ENCODE data around the gene PPP1R27. TPM values are rescaled to one million over a fixed set of nuclear protein-coding genes. Genes with fewer than 3 reads are reported as not detected.

The PPP1R27 gene
- total RNA-seq, 1 experiment from 2014 or later, result not detected

DNA sequence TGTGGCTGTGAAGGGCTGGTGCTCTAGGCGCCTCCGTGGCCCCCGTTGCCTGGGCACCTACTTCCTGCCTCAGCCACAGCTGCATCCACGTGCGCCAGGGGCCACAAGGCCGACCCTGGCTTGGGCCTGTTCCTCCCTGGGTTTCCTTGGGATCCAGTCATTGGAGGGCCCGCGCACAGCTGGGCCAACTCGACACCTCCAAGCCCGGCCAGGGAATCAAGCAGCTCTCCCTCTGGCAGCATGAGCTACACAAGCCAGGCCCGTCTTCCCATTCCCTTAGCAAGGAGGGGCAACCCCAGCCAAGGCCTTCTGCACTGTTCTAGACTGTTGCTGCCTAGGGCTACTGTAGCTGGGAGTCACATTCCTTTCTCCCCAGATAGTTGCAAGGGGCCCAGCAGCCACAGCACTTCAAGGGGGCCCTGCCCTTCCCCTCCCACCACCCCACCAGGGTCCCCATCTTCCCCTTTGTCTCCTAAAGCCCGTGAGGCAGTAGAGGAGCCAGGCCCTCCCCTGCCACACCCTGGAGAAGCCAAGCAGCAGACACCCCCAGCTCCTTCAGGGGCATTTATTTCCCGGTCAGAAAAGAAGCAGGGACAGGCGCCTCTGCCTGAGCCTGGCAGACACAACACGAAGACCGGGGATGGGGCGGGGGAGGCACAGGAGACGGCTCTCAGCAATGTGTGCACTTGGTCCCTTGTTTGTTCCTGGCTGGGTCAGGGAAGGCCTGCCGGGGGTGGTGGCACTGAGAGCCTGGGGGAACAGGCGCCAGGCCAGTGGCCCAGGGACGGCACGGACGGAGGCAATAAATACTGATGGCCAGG is 32.5 kb upstream of the PPP1R27 start:
- peaks cover 91% of the 10 kb centered on the region for H3K36me3 ChIP-seq
- H3K4me1 ChIP-seq (replicated peaks), result peaks cover 49% of the 10 kb centered on the region
- H3K27ac ChIP-seq, result peak overlapping the region; percentile 32; the same call in 1 of the 2 replicates
- no peaks in the 10 kb centered on the region for H3K27me3 ChIP-seq (replicated peaks)
- H3K4me3 ChIP-seq, result no peak overlapping the region
- H3K9me3 ChIP-seq (replicated peaks), result no peaks in the 10 kb centered on the region; the same call in 1 of the 2 replicates
- DNase-seq (ENCODE audit: low read depth in 1 of 2, low spot score in 2 of 2), result peak in 1 of 2 experiments; percentile 46

DNA sequence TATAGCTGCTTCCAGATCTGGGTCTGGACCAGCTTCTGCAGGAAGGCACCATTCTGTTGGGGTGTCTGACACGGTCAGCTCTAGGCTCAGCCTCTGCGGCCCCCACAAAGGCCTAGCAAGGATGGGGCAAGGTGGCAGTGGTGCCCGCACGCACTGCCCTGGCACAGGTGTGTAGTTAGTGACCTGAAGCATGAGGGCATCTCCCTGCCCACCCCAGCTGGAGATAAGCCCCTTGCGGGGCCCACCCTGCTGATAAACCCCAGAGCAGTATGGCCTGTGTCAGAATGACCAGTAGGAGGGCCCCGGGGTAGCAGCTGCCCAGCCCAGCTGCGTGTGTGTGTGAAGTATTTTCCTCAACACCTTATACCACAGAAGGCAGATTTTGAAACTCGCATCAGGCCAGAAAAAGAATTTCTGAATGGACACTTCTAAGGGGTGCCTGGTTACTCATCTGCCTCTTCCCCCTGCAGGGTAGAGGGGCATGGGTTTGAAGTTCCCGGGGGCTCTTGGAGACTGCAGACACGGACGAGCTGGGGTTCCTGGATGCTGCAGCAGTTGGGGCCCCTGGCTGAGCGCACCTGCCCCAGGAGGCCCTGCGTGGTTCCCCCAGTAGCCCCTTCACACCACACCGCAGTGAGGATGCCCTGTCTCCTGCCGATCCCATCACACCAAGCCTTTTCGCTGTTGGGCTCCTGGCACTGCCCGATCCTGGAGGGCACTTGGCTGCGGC is 31.8 kb upstream of the PPP1R27 start:
- Histone ChIP-seq H3K36me3 (peaks cover 96% of the 10 kb centered on the region), H3K4me3 (no peak overlapping the region)
- DNase-seq (ENCODE audit: low read depth in 1 of 2, low spot score in 2 of 2), result peak in 1 of 2 experiments; percentile 19

DNA sequence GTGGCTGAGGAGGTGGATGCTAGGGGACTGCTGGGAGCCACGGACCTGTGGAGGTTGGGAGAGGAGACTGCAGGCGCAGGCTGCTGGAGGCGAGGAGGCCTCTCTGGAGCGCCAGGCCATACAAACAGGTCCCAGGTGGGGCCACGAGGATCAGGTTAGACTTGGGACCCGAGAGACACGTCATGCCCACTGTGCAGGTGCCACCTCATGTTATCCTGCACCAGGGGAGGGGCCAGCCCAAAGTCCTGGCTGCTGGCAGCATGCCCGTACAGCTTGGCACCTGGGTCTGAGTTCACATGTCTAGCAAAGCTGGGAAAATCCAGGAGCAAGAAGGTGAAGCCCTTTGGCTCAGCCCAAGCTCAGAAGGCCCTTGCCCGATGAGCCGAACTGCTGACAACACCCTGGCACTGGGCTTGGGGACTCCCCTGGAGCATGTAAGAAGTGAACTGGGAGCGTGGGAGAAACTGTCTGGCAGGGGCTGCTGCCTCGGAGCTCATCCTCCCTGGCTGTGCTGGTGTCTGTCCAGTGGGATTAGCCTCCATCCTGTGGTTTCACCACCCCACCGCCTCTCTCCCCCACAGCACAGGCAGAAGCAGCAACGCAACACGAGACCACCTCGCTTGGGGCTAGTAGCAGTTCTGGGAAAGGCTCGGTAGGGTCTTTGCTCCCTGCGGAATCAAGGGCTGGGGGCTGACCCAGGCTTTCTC is 31.0 kb upstream of the PPP1R27 start:
- DNase-seq (ENCODE audit: low read depth in 1 of 2, low spot score in 2 of 2), result peak in 1 of 2 experiments; percentile 30
- Histone ChIP-seq H3K9me3 (replicated peaks) (no peaks in the 10 kb centered on the region; the same call in 1 of the 2 replicates), H3K27me3 (replicated peaks) (no peaks in the 10 kb centered on the region), H3K27ac (no peak overlapping the region), H3K4me3 (no peak overlapping the region), H3K4me1 (replicated peaks) (peaks cover 44% of the 10 kb centered on the region), H3K36me3 (peaks cover 95% of the 10 kb centered on the region)

More for the DNA sequence above, 31.8 kb upstream of the PPP1R27 start:
- Histone ChIP-seq H3K4me1 (replicated peaks) (peaks cover 47% of the 10 kb centered on the region), H3K27ac (no peak overlapping the region), H3K9me3 (replicated peaks) (no peaks in the 10 kb centered on the region; the same call in 1 of the 2 replicates), H3K27me3 (replicated peaks) (no peaks in the 10 kb centered on the region)

DNA sequence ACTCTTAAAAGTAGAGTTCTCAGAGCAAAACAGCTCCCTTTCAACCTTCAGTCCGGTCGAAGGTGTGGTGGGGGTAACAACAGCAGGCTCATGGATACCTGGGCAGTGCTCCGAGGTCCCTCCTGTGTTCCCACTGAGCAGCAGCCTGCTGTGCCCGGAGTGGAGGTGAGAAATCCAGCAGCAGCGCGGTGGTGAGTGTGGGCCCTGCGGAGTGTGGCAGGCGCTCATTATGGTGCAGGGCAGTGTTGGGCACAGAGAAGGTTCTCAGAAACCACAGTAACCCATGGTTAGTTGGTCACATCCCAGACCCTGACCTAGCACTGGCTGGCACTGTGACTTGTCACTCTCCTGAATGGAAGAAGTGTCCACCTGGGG is 30.5 kb upstream of the PPP1R27 start:
- Histone ChIP-seq H3K27me3 (replicated peaks) (no peaks in the 10 kb centered on the region), H3K36me3 (peaks cover 89% of the 10 kb centered on the region), H3K4me1 (replicated peaks) (peaks cover 41% of the 10 kb centered on the region), H3K4me3 (no peak overlapping the region), H3K9me3 (replicated peaks) (no peaks in the 10 kb centered on the region; the same call in 1 of the 2 replicates), H3K27ac (no peak overlapping the region)
- DNase-seq (ENCODE audit: low read depth in 1 of 2, low spot score in 2 of 2), result no peak

DNA sequence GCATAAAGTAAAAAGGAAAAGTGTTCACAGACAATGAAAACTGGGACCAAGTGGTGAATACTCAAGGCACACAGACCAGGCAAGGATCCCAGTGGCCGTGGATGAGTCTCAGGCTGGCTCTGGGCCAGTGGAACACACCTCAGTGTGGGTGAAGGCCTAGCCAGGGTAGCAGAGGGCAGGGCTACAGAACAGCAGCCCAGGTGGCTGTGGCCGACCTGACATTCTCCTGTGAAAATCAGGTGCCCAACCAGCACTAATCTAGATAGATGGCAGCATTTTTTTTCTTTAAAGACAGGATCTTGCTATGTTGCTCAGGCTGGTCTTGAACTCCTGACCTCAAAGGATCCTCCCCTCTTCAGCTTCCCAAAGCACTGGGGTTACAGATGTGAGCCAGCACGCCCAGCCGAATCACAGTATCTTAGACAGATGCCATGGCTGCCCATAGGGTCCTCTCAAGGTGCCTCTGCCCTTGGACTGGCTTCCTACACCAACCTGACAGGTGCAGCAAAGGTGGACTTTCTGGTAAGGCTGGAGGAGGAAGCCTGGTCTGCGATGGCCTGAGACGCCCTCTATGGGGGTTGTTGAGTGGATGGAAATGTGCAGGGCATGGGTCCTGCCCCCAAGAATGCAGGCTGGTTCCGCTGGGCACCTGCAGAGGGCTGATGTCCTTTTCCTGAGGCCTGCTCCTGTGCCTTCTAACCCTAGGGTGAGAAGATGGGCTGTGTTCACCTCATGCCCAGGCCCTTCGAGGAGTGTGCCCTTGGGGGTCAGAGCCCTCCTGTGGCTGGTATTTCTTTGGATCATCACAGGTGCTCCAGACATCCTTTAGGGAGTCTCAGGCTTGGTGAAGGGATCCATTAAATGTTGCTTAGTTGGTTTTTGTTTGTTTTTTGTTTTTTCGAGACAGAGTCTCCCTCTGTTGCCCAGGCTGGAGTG is 29.3 kb upstream of the PPP1R27 start:
- Histone ChIP-seq H3K36me3 (peaks cover 87% of the 10 kb centered on the region), H3K4me3 (no peak overlapping the region), H3K9me3 (replicated peaks) (no peaks in the 10 kb centered on the region; the same call in 1 of the 2 replicates), H3K4me1 (replicated peaks) (peaks cover 33% of the 10 kb centered on the region), H3K27me3 (replicated peaks) (no peaks in the 10 kb centered on the region), H3K27ac (no peak overlapping the region)
- no peak for DNase-seq (ENCODE audit: low read depth in 1 of 2, low spot score in 2 of 2)

DNA sequence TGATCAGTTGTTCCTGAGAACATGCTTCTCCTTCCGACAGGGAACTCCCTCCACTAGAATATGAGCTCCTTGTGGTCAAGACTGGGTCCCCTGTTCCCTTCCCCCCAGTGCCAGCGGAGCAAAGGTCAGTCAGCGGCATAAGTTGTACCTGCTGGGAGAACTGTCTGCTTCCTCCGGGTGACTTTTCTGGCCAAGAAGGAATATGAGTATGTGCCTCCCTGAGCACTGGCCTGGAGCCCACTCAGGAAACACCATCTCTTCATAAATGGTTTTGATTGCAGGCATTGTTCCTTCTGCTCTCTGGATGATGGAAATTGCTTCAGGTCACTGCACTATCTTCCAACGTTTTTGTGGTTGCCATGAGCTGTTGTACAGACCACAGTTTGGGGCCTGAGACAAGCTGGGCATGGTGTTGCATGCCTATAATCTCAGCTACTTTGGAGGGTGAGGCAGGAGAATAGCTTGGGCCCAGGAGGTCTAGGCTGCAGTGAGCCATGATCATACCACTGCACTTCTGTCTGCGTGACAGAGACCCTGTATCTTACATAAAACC is 28.3 kb upstream of the PPP1R27 start:
- no peak for DNase-seq (ENCODE audit: low read depth in 1 of 2, low spot score in 2 of 2)
- peaks cover 88% of the 10 kb centered on the region for H3K36me3 ChIP-seq
- peaks cover 32% of the 10 kb centered on the region for H3K4me1 ChIP-seq (replicated peaks)
- no peak overlapping the region for H3K27ac ChIP-seq
- no peaks in the 10 kb centered on the region for H3K27me3 ChIP-seq (replicated peaks)
- no peak overlapping the region for H3K4me3 ChIP-seq
- no peaks in the 10 kb centered on the region; the same call in 1 of the 2 replicates for H3K9me3 ChIP-seq (replicated peaks)

DNA sequence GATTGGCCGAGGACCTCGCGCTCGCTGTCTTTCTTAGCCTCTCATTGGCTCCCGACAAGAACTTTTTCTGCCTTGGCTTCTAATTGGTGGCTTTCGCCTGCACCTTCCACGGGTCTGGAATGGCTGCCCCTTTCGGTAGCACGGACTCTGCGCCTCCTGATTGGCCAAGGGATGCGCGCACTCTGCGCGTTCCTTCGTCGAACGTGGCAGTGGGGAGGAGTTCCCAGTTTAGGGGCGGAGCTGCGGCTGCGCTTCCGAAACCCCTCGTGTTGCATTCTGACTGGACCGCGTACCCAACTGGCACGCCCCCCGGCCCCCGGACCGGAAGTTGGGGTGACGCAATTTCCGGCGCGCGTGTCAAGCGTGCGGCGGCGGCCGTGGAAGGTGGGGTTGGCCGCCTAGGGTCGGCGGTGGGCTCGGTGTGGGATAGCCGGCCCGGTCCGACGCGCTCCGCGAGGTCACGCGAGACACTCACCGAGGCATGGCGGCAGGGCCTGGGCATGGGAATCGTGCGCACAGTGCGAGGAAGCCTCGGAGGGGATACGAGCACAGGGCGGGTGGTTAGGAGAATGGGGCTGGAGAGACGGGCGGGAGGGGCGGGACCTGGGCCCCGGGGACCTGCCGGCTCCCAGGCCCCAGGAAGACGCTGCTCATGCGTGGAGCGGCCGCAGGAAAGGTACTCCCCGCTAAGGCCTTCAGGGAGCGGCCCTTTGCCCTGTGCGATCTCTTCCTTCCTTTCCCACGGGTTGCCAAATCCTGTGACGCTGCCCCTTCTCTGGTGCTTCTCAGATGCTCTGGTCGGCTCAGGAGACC is 26.1 kb upstream of the PPP1R27 start:
- DNase-seq (ENCODE audit: low read depth in 1 of 2, low spot score in 2 of 2), result peak; percentile 100
- peaks cover 86% of the 10 kb centered on the region for H3K36me3 ChIP-seq
- peaks cover 18% of the 10 kb centered on the region for H3K4me1 ChIP-seq (replicated peaks)
- H3K27me3 ChIP-seq (replicated peaks), result no peaks in the 10 kb centered on the region
- no peaks in the 10 kb centered on the region for H3K9me3 ChIP-seq (replicated peaks)
- H3K4me3 ChIP-seq, result peak overlapping the region; percentile 88
- peak overlapping the region; percentile 81 for H3K27ac ChIP-seq

DNA sequence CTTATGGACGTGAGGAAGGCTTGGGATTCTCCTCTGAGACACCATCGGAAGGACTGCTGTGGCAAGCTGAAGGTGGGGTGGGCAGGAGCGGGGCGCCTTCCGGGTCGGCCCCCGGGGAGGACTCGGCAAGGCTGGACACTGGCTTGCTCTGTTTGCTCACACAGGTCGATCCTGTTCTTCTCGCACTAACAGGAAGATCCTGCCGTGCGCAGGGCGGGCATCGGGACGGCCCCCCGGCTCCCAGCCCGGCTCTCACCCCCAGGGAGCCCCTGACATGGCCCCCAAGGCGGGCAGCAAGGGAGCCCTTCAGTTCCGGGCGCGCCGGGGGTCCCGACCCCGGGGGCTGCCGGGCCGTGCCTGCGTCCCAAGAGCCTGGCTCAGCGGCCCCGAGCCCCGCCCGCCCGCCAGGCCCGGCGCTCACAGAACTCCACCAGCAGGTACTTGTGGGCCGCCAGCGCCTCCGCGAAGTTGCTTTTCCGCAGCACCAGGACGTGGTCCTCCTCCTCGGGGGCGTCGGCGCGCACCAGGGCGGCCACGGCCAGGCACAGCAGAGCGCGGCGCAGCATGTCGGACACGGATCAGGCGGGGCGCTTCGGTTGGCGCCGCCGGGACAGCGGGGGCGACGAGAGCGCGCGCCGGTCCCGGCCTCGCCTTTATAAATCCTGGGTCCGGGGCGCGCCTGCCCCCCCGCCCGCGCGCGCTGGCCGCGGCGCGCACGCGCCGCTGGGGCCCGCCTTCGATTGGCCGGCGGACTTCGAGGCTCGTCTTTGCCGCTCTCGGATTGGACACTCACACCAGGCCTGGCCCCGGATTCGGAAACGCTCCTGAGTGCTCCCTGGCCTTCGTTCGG is 25.3 kb upstream of the PPP1R27 start, which contains the start of gene P4HB:
P4HB (minus strand) TSS at position 630 of the 850 bp plus-strand sequence; CDS start at position 566, 64 bp downstream.
- H3K36me3 ChIP-seq, result peaks cover 86% of the 10 kb centered on the region
- H3K9me3 ChIP-seq (replicated peaks), result no peaks in the 10 kb centered on the region
- H3K27ac ChIP-seq, result peak within 1 kb of the TSS; percentile 81
- H3K4me3 ChIP-seq, result peak within 1 kb of the TSS; percentile 88
- peaks cover 18% of the 10 kb centered on the region for H3K4me1 ChIP-seq (replicated peaks)
- no peaks in the 10 kb centered on the region for H3K27me3 ChIP-seq (replicated peaks)
- DNase-seq (ENCODE audit: low read depth in 1 of 2, low spot score in 2 of 2), result peak in 1 of 2 experiments; percentile 46

DNA sequence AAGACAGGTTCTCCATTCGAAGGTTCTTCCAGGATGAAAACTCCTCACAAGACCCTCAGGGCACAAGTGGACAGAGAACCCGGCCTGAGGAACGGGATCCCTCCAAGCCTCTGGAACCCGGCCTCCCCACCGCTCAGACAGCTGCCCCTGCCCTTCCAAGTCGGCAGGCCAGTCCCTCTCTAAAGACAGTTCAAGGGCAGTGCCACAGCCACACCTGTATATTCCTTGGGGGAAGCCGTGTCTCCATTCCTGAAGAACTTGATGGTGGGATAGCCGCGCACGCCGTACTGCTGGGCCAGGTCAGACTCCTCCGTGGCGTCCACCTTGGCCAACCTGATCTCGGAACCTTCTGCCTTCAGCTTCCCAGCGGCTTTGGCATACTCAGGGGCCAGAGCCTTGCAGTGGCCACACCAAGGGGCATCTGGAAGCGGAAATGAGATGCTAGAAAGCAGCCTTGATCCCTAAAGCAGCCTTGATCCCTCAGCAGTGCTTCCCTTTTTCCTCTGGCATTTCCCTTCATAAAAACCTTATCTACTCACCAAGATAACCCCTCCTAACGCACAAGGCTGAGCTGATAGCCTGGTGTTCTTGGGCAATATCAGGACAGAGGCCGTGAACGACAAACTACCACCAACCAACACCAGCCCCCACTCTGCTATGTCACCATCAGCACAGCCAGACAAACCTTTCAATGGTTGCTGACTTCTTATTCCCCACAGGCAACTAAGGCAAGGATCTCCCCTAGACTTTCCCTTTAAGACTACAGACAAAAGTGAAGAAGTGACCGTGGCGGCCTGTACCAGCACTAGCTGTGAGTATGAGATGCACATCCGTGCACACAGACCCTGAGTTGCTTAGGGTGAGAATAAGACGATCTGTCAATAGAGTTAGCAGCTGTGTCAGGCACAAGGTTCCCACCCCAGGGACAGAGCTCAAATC is 24.4 kb upstream of the PPP1R27 start:
- H3K27ac ChIP-seq, result no peak overlapping the region; the same call in 1 of the 2 replicates
- no peaks in the 10 kb centered on the region for H3K9me3 ChIP-seq (replicated peaks)
- peaks cover 18% of the 10 kb centered on the region for H3K4me1 ChIP-seq (replicated peaks)
- peaks cover 86% of the 10 kb centered on the region for H3K36me3 ChIP-seq
- H3K4me3 ChIP-seq, result peak overlapping the region; percentile 88
- DNase-seq (ENCODE audit: low read depth in 1 of 2, low spot score in 2 of 2), result peak in 1 of 2 experiments; percentile 39
- H3K27me3 ChIP-seq (replicated peaks), result no peaks in the 10 kb centered on the region

DNA sequence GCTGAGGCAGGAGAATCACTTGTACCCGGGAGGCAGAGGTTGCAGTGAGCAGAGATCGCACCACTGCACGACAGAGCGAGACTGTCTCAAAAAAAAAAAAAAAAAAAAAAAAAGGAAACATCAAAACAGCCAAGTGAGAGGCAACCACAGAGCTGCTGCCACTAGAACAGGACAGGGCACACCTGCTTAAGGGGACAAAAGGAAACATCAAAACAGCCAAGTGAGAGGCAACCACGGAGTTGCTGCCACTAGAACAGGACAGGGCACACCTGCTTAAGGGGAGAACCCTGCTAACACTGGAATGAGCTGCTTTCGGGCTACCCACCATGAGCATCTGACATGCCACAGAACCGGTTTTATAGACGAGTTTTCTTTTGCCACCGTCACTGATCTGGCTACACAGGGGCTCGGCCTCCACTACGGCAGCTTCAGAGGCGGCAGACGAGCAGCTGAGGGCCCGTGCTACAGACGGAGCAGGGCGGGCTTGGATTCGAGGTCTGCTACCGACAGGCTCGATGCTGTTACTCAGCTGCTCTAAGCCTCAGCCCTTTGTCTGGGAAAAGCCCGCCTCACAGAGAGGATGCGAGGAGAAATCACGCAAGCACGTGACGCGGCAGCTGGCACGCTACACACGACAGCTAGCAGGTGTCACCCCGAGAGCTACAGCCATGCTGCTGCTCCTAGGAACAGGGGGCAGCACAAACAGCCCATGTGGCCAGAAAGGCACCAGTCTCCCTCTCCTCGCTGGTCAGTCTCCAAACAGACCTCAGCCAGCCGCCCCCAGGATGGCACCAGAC is 23.5 kb upstream of the PPP1R27 start:
- Histone ChIP-seq H3K27me3 (replicated peaks) (no peaks in the 10 kb centered on the region), H3K4me1 (replicated peaks) (peaks cover 18% of the 10 kb centered on the region), H3K9me3 (replicated peaks) (no peaks in the 10 kb centered on the region), H3K27ac (no peak overlapping the region), H3K36me3 (peaks cover 86% of the 10 kb centered on the region), H3K4me3 (peak overlapping the region; percentile 88)
- DNase-seq (ENCODE audit: low read depth in 1 of 2, low spot score in 2 of 2), result no peak

All from SJSA1 (cell line).